Retinal pigment epithelial cell (primary cell): ENCODE data around the gene BORCS8.

Experiments
- DNase-seq: peaks from one replicate; pipeline ENCODE4 v3.0.0-alpha.2; 2010; ENCODE audit warnings: low read depth
- H3K4me3 ChIP-seq: 2 replicates; pipeline ENCODE4 v1.5.1; 2011; ENCODE audit warnings: mild to moderate bottlenecking, low read length, control low read depth, moderate library complexity
- CTCF ChIP-seq: conservative IDR thresholded peaks from 2 replicates; pipeline ENCODE4 v1.5.1; 2011; ENCODE audit warnings: low read depth, low read length, control low read depth, inconsistent platforms

Gene BORCS8

GRCh38 chr19:19201697-19202630, 10.0 kb upstream of the BORCS8 start:
- no peak for DNase-seq
- no peak for TF ChIP-seq CTCF
- H3K4me3 ChIP-seq = peak overlapping the region; percentile 74

- no peak for DNase-seq
These were observed 2.0 kb upstream of the BORCS8 start for GRCh38 chr19:19193926-19194325.

GRCh38 chr19:19192910-19193423, 1.0 kb upstream of the BORCS8 start:
- no peak for DNase-seq
- peak overlapping the region; percentile 80 for H3K4me3 ChIP-seq
- TF ChIP-seq CTCF = no peak

More at GRCh38 chr19:19193926-19194325, 2.0 kb upstream of the BORCS8 start:
- H3K4me3 ChIP-seq = no peak overlapping the region
- TF ChIP-seq CTCF = no peak

GRCh38 chr19:19191768-19192077, 229 bp downstream of the BORCS8 start:
- peak overlapping the region; percentile 80 for H3K4me3 ChIP-seq
- no peak for DNase-seq
- no peak for TF ChIP-seq CTCF

- H3K4me3 ChIP-seq = no peak overlapping the region
- TF ChIP-seq CTCF = no peak
These were observed 5.2 kb downstream of the BORCS8 start for GRCh38 chr19:19186742-19187141.

GRCh38 chr19:19185853-19186740, 5.9 kb downstream of the BORCS8 start:
- no peak overlapping the region for H3K4me3 ChIP-seq
- DNase-seq = no peak
- TF ChIP-seq CTCF = peak; percentile 79

More at GRCh38 chr19:19186742-19187141, 5.2 kb downstream of the BORCS8 start:
- no peak for DNase-seq
